ENCODE results near the gene ARPIN. TPM values are rescaled to one million over a fixed set of nuclear protein-coding genes. Genes with fewer than 3 reads are reported as not detected.

ARPIN gene
- polyA plus RNA-seq, 1 experiment, result 11.8 TPM

DNA sequence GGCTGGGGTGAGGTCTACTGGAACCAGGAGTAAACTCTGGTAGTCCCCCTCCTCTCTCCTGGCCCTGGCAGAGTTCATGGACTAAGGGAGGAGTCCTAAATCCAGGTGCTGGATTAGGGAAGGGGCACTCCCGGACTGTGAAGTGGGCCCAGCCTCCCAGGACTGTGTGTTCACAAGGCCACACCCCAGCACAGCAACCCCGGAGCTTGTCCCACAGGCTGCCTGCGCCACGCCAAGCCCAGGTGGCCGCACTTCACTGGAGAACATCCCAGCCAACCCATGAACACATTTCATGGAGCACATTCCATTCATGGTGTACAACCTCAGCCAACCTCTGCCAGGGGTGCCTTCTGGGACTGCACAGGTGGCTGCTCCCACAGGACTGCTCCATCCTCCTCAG, 8.2 kb downstream of the ARPIN start:
- CTCF ChIA-PET, result no interaction called here
- Histone ChIP-seq H3K27ac (ENCODE audit: low read depth, low read length) (no peak overlapping the region), H3K4me3 (ENCODE audit: low read depth, low read length) (no peak overlapping the region), H3K27me3 (ENCODE audit: control insufficient read depth, insufficient read depth, low read length) (no peaks in the 10 kb centered on the region), H3K9me3 (ENCODE audit: control insufficient read depth, insufficient read depth, low read length) (no peaks in the 10 kb centered on the region)
- TF ChIP-seq, protein P1, sequence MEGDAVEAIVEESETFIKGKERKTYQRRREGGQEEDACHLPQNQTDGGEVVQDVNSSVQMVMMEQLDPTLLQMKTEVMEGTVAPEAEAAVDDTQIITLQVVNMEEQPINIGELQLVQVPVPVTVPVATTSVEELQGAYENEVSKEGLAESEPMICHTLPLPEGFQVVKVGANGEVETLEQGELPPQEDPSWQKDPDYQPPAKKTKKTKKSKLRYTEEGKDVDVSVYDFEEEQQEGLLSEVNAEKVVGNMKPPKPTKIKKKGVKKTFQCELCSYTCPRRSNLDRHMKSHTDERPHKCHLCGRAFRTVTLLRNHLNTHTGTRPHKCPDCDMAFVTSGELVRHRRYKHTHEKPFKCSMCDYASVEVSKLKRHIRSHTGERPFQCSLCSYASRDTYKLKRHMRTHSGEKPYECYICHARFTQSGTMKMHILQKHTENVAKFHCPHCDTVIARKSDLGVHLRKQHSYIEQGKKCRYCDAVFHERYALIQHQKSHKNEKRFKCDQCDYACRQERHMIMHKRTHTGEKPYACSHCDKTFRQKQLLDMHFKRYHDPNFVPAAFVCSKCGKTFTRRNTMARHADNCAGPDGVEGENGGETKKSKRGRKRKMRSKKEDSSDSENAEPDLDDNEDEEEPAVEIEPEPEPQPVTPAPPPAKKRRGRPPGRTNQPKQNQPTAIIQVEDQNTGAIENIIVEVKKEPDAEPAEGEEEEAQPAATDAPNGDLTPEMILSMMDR (IDR thresholded peaks at IDR 0.05; ENCODE audit: low read depth, low read length), result no peak
- DNase-seq (ENCODE audit: low read depth, low spot score), result no peak
- POLR2A ChIA-PET, result no interaction called here

DNA sequence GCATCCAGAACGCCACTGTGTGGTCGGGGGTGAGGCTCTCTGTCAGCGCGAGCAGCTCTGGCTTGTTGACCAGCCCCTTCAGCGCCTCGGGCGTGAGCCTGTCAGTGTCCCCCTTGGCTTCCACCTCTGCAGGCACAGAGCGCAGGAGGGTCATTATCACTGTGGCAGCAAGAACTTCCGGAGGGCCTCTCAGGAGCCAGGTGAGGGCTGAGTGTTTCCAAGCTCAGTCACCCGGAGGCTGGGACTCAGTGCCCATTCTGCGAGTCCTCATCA, 9.0 kb downstream of the ARPIN start:
- POLR2A ChIA-PET, result no interaction called here
- H3K27ac ChIP-seq (ENCODE audit: low read depth, low read length), result no peak overlapping the region
- TF ChIP-seq, protein P1 (IDR thresholded peaks at IDR 0.05; ENCODE audit: low read depth, low read length), result no peak
- no peak overlapping the region for H3K4me3 ChIP-seq (ENCODE audit: low read depth, low read length)
- DNase-seq (ENCODE audit: low read depth, low spot score), result no peak
- no peaks in the 10 kb centered on the region for H3K9me3 ChIP-seq (ENCODE audit: control insufficient read depth, insufficient read depth, low read length)
- CTCF ChIA-PET, result no interaction called here
- H3K27me3 ChIP-seq (ENCODE audit: control insufficient read depth, insufficient read depth, low read length), result no peaks in the 10 kb centered on the region

DNA sequence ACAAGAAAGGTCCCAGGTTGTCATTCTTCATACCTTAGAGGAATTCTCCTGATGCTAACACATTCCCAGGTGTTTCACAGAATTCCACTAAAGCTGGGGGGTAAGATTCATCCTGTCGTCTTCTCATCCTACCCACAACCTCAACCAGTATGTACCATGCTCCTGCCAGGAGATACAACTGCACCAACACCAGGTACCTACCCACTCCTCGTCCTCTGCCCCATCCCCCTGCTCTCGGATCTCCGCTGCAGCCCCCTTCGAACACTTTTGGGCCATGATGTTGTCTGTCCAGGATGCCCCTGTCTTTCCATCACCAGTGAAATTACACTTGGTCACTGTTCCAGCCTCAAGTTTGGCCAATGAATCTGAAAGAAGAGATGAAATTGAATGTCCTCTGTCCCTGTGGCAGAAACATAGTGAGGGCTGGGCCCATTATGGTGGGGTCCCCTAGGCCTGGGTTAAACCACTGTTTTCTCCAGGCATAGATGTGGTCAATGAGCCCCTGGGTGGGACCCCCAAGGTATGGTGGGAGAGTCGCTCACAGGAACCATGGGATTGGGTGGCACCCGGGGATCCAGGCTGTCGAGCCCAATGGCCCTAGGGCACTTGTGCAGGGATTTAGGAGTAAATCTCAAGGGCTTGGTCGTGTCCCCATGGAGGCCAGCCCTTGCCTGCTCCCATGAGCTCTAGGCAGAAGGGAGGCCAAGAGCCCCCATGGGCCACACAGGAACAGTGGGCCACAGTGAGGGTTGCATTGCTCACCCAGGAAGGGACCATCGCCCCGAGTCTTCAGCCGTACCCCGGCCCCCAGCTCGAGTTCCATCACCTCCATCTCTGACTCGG, 9.5 kb downstream of the ARPIN start:
- no peak overlapping the region for H3K4me3 ChIP-seq (ENCODE audit: low read depth, low read length)
- no peaks in the 10 kb centered on the region for H3K27me3 ChIP-seq (ENCODE audit: control insufficient read depth, insufficient read depth, low read length)
- DNase-seq (ENCODE audit: low read depth, low spot score), result no peak
- no peaks in the 10 kb centered on the region for H3K9me3 ChIP-seq (ENCODE audit: control insufficient read depth, insufficient read depth, low read length)
- CTCF ChIA-PET, result no interaction called here
- H3K27ac ChIP-seq (ENCODE audit: low read depth, low read length), result no peak overlapping the region
- TF ChIP-seq, protein P1 (IDR thresholded peaks at IDR 0.05; ENCODE audit: low read depth, low read length), result no peak
- POLR2A ChIA-PET, result no interaction called here

DNA sequence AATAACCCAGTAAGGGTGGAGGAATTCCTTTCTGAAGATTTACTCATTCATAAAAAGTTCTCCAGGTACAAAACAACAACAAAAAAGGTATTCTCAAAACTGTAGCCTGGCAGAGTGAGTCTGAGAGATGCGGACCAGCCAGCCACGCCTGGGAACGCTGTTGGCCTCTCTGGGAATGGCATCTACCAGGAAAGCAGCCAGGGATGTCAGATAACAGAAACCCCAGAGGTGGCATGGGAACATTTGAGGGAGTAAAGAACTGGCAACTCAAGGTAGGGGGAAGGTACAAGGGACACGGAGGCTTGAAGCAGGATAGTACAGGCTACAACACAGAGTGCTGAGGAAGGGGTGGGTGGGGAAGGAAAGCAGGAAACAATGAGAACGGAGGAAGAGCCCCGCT, 11.9 kb downstream of the ARPIN start:
- no peak for DNase-seq (ENCODE audit: low read depth, low spot score)
- POLR2A ChIA-PET, result no interaction called here
- no peaks in the 10 kb centered on the region for H3K9me3 ChIP-seq (ENCODE audit: control insufficient read depth, insufficient read depth, low read length)
- TF ChIP-seq, protein P1 (IDR thresholded peaks at IDR 0.05; ENCODE audit: low read depth, low read length), result no peak
- no peaks in the 10 kb centered on the region for H3K27me3 ChIP-seq (ENCODE audit: control insufficient read depth, insufficient read depth, low read length)
- H3K4me3 ChIP-seq (ENCODE audit: low read depth, low read length), result no peak overlapping the region
- CTCF ChIA-PET, result no interaction called here
- H3K27ac ChIP-seq (ENCODE audit: low read depth, low read length), result no peak overlapping the region

DNA sequence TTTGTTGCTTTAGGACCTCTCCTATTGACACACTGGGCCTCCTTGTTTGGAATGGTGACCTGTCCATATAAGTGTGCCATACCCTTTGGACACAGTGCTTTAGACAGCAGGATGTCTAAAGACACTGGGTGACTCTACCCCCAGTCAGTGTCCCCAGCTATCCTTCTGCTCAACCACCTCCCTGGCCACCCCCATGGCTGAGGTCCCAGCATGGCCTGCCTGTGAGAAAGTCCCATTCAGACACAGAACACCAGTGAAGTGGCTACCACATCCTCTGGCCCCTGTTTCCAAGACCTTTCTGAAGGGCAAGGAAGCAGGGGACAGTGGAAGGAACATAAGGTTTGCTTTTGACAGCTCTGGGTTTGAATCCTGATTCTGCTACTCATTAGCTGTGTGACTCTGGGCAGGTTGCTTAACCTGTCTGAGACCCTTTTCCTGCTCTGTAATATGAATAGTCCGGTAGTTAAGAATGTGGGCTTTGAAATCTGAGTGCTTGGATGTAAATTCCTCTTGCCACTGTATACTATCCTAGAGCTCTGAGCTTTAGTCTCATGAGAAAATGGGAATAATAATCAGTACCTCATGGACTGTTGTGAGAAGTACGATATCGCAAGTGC, 12.7 kb downstream of the ARPIN start:
- H3K9me3 ChIP-seq (ENCODE audit: control insufficient read depth, insufficient read depth, low read length), result no peaks in the 10 kb centered on the region
- DNase-seq (ENCODE audit: low read depth, low spot score), result no peak
- H3K4me3 ChIP-seq (ENCODE audit: low read depth, low read length), result no peak overlapping the region
- no peaks in the 10 kb centered on the region for H3K27me3 ChIP-seq (ENCODE audit: control insufficient read depth, insufficient read depth, low read length)
- TF ChIP-seq, protein P1 (IDR thresholded peaks at IDR 0.05; ENCODE audit: low read depth, low read length), result no peak
- ChIA-PET CTCF (interaction anchor here (1.5 kb wide), 1 partner anchor 171 kb away, joined by 10 read pairs; no protein-coding TSS in a partner anchor), POLR2A (no interaction called here)
- no peak overlapping the region for H3K27ac ChIP-seq (ENCODE audit: low read depth, low read length)
